Osteoblast (primary cell): Measurements from ENCODE around the gene OOSP2. TPM values are rescaled to one million over a fixed set of nuclear protein-coding genes. Genes with fewer than 3 reads are reported as not detected.

ENCODE experiments used
- DNase-seq: peaks from one replicate; pipeline ENCODE4 v3.0.0; 2011; ENCODE audit warnings: low spot score, mixed read lengths; ENCODE audit not compliant: insufficient read length; ENCODE audit errors: missing footprints
- H2AFZ ChIP-seq: 2 replicates; pipeline ENCODE4 v1.6.0; 2011; ENCODE audit warnings: mild to moderate bottlenecking, low read length
- H3K27ac ChIP-seq: 2 replicates; pipeline ENCODE4 v1.5.1; 2011; ENCODE audit warnings: mild to moderate bottlenecking, low read depth, low read length, moderate library complexity
- H3K27me3 ChIP-seq: 2 replicates; pipeline ENCODE4 v1.6.0; 2012; ENCODE audit warnings: mild to moderate bottlenecking, control low read depth, inconsistent platforms, low read length, moderate library complexity; ENCODE audit not compliant: insufficient read depth
- H3K36me3 ChIP-seq: 2 replicates; pipeline ENCODE4 v1.5.1; 2011; ENCODE audit warnings: mild to moderate bottlenecking, low read length, control low read depth, moderate library complexity; ENCODE audit not compliant: insufficient read depth
- H3K4me1 ChIP-seq: 2 replicates; pipeline ENCODE4 v1.5.1; 2011; ENCODE audit warnings: mild to moderate bottlenecking, low read length, control low read depth, moderate library complexity; ENCODE audit not compliant: insufficient read depth
- H3K4me2 ChIP-seq: 2 replicates; pipeline ENCODE4 v1.6.0; 2011; ENCODE audit warnings: mild to moderate bottlenecking, low read length; ENCODE audit not compliant: insufficient read depth
- H3K4me3 ChIP-seq: fragments of 200-600 bp; sonication (generic); 3 replicates; pipeline ENCODE4 v1.5.1; 2012; ENCODE audit warnings: mild to moderate bottlenecking, low read length, inconsistent platforms; ENCODE audit not compliant: insufficient read depth
- H3K79me2 ChIP-seq: 2 replicates; pipeline ENCODE4 v1.6.0; 2012; ENCODE audit warnings: mild to moderate bottlenecking, low read length, control low read depth, inconsistent platforms; ENCODE audit not compliant: insufficient read depth
- H3K9me3 ChIP-seq: 2 replicates; pipeline ENCODE4 v1.5.1; 2011; ENCODE audit warnings: low read depth, low read length, control low read depth
- H4K20me1 ChIP-seq: 2 replicates; pipeline ENCODE4 v1.6.0; 2012; ENCODE audit warnings: mild to moderate bottlenecking, low read length, control low read depth; ENCODE audit not compliant: insufficient read depth
- total RNA-seq: library from RNA; depleted of rRNA; stranded (reverse); fragments of >200 nt; gene quantifications from 2 replicates; pipeline ENCODE4 v1.2.3, GENCODE V29; 2012
- TF ChIP-seq, protein P1 (sequence below): IDR thresholded peaks from 2 replicates; pipeline ENCODE4 v1.5.1; 2011; ENCODE audit warnings: mild to moderate bottlenecking, low read depth, low read length, moderate library complexity; ENCODE audit errors: extremely low read depth

The OOSP2 gene
- total RNA-seq, 1 donor = not detected

- H3K27ac ChIP-seq = no peak overlapping the region
- no peaks in the 10 kb centered on the region for H3K9me3 ChIP-seq
- no peak overlapping the region for H3K4me2 ChIP-seq
- H3K79me2 ChIP-seq = no peaks in the 10 kb centered on the region
- DNase-seq = no peak
- H3K27me3 ChIP-seq = no peaks in the 10 kb centered on the region
- TF ChIP-seq, protein P1, sequence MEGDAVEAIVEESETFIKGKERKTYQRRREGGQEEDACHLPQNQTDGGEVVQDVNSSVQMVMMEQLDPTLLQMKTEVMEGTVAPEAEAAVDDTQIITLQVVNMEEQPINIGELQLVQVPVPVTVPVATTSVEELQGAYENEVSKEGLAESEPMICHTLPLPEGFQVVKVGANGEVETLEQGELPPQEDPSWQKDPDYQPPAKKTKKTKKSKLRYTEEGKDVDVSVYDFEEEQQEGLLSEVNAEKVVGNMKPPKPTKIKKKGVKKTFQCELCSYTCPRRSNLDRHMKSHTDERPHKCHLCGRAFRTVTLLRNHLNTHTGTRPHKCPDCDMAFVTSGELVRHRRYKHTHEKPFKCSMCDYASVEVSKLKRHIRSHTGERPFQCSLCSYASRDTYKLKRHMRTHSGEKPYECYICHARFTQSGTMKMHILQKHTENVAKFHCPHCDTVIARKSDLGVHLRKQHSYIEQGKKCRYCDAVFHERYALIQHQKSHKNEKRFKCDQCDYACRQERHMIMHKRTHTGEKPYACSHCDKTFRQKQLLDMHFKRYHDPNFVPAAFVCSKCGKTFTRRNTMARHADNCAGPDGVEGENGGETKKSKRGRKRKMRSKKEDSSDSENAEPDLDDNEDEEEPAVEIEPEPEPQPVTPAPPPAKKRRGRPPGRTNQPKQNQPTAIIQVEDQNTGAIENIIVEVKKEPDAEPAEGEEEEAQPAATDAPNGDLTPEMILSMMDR = no peak
- no peak overlapping the region for H3K4me3 ChIP-seq
- no peak overlapping the region for H2AFZ ChIP-seq
- H4K20me1 ChIP-seq = no peaks in the 10 kb centered on the region
- H3K36me3 ChIP-seq = no peaks in the 10 kb centered on the region
- no peaks in the 10 kb centered on the region for H3K4me1 ChIP-seq
Measured at GRCh38 chr11:60085909-60086308, 45.7 kb downstream of the OOSP2 start.

DNA sequence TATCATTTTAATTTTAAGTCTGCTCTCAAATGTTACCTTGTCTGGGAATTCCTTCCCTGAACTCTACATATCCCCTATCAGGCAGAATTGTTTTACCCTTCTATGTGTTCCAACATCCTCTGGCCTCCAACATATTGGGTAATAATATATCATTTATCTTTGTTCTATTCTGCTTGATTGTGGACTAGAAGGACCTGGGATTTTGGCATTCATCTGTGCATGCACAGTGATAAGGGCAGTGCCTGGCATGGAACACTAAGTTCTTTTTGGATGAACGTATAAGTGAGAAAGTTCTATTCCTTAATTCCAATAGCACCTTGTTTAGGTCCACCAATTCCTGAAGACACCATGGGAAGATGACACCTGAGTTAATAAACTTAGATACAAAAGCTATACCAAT lies 47.0 kb downstream of the OOSP2 start:
- Histone ChIP-seq H4K20me1 (no peaks in the 10 kb centered on the region), H3K4me3 (no peak overlapping the region), H3K27me3 (no peaks in the 10 kb centered on the region), H3K79me2 (no peaks in the 10 kb centered on the region), H3K27ac (no peak overlapping the region), H3K4me2 (no peak overlapping the region), H3K9me3 (no peaks in the 10 kb centered on the region), H3K36me3 (no peaks in the 10 kb centered on the region), H3K4me1 (no peaks in the 10 kb centered on the region), H2AFZ (no peak overlapping the region)
- no peak for DNase-seq
- TF ChIP-seq, protein P1 = no peak

- TF ChIP-seq, protein P1 = no peak
- no peaks in the 10 kb centered on the region for H3K4me1 ChIP-seq
- no peak for DNase-seq
Measured at GRCh38 chr11:60088364-60088763, 48.2 kb downstream of the OOSP2 start, which contains the start of gene MS4A2. MS4A2 (plus strand) TSS chr11:60088664; CDS start chr11:60088766, 102 bp downstream.

DNA sequence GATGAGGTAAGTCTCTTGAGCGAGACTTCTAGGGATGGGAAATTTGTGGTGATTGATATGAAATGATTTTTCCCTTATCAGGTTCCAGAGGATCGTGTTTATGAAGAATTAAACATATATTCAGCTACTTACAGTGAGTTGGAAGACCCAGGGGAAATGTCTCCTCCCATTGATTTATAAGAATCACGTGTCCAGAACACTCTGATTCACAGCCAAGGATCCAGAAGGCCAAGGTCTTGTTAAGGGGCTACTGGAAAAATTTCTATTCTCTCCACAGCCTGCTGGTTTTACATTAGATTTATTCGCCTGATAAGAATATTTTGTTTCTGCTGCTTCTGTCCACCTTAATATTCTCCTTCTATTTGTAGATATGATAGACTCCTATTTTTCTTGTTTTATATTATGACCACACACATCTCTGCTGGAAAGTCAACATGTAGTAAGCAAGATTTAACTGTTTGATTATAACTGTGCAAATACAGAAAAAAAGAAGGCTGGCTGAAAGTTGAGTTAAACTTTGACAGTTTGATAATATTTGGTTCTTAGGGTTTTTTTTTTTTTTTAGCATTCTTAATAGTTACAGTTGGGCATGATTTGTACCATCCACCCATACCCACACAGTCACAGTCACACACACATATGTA lies 55.4 kb downstream of the OOSP2 start:
- Histone ChIP-seq H3K36me3 (no peaks in the 10 kb centered on the region), H3K4me3 (no peak overlapping the region), H4K20me1 (no peaks in the 10 kb centered on the region), H3K27me3 (no peaks in the 10 kb centered on the region), H2AFZ (no peak overlapping the region), H3K9me3 (no peaks in the 10 kb centered on the region), H3K4me1 (no peaks in the 10 kb centered on the region), H3K79me2 (no peaks in the 10 kb centered on the region), H3K4me2 (no peak overlapping the region), H3K27ac (no peak overlapping the region)
- no peak for DNase-seq
- TF ChIP-seq, protein P1 = no peak

More at GRCh38 chr11:60088364-60088763, 48.2 kb downstream of the OOSP2 start, which contains the start of gene MS4A2:
- no peak within 1 kb of the TSS for H3K27ac ChIP-seq
- no peak within 1 kb of the TSS for H3K4me3 ChIP-seq
- H3K4me2 ChIP-seq = no peak within 1 kb of the TSS
- no peaks in the 10 kb centered on the region for H3K36me3 ChIP-seq
- no peaks in the 10 kb centered on the region for H4K20me1 ChIP-seq
- H3K79me2 ChIP-seq = no peaks in the 10 kb centered on the region
- H3K27me3 ChIP-seq = no peaks in the 10 kb centered on the region
- H2AFZ ChIP-seq = no peak within 1 kb of the TSS
- H3K9me3 ChIP-seq = no peaks in the 10 kb centered on the region
